C1 segment of cervical spinal cord (tissue), 14 donors: ENCODE results near the gene DUSP22.

ENCODE experiments used
- DNase-seq, 14 donors: peaks; one replicate each; lab custom pipeline; 2025; lab: John Stamatoyannopoulos, UW

Gene DUSP22

DNA sequence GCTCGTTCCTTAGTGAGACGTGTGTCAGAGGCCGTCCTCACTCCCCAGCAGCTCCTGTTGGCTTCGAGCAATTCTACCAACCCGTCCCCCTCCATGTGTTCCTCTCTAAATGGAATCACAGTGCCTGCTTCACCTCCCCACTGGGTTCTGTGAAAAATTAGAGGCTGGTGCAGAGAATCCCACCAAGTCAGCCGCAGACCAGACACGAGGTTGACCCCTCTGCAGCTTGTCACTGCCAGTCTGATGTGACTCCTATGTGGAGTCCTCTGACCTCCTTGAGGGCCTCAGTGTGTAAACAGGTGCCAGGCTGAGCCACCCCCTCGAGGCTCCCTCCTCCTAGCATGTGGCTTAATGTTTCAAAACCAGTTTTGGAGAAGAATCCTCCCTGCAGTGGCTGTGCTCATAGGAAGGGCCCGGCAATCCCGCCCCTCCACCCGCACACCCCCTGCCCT, 86.7 kb downstream of the DUSP22 start:
- no peak for DNase-seq

DNA sequence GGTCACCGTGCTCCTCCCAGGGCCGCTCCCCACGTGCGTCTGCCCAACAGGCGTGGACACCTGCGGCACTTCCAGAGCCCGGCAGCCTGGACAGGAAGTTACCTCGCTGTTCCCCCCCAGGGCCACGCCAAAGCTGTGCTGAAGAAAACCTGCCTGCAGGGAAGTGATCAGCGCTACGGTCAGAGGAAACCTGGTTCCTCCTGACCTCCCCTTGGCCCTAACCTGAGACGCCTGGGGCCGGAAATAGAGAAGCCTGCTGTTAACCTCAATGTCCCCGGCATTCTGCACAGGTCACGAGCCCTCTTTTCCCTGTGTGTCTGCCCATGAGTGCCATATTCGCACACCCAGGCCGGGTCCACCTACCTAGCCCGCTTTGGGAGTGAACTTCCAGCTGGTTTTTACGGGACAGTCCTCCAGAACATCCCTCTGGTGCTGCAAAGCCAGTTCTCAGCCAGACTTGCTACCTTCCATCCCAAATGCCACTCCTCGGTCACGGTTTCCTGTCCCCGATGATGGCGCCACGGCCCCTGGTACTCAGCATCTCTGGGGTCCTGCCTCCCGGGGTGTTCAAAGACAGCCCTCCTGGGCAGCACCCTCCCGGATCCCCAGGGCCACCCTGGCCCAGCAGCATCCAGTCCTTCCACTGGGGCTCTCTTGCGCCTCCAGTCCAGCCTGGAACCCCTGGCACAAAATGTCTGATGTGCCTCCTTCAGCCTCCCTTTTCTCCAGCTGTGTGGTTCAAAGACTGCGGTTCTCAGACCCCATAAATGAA, 87.3 kb downstream of the DUSP22 start:
- DNase-seq = no peak

DNA sequence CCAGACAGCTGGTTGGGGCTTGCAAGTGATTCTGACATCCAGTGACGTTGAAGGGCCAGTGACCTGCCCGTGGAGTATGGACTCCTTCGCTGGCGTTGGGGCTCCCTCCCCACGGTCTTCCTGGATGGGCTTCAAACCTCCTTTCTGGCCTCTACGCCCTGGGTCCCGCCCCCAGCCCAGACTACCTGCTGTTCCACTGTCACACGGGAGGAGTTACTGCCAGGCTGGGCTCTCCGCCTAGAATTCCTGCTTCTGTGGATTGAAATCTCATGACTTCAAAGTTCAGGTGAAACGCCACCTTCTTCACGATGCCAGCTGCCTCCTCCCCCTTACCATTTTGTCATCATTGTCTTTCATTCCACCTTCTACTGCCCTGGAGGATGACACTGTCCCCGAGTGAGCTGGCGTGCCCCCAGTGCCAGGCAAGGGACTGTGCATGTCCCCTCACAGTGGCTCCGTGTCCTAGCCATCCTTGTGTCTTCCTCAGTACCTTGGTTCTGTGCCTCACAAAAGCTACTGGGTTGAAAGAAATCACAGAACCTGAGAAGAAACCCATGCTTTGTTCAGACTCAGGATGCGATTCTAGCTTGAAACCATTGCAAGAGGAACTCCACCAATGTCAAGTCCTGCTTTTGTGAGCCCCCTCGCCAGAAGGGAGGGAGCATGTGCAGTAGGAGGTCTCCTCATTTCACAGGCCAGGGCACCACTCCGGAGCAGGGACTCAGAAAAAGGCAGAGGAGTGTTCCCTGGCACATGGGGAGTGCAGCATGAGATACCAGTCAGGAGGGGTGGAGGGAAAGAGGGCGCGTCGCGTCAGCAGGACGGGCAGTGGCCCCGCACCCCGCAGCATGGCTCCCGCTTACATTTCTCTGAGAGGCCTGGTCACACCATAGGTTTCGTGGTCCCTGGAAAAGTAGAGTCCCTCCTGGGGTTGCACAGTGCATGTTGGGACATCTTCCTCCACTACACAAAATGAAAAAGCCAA, 88.2 kb downstream of the DUSP22 start:
- DNase-seq = no peak

DNA sequence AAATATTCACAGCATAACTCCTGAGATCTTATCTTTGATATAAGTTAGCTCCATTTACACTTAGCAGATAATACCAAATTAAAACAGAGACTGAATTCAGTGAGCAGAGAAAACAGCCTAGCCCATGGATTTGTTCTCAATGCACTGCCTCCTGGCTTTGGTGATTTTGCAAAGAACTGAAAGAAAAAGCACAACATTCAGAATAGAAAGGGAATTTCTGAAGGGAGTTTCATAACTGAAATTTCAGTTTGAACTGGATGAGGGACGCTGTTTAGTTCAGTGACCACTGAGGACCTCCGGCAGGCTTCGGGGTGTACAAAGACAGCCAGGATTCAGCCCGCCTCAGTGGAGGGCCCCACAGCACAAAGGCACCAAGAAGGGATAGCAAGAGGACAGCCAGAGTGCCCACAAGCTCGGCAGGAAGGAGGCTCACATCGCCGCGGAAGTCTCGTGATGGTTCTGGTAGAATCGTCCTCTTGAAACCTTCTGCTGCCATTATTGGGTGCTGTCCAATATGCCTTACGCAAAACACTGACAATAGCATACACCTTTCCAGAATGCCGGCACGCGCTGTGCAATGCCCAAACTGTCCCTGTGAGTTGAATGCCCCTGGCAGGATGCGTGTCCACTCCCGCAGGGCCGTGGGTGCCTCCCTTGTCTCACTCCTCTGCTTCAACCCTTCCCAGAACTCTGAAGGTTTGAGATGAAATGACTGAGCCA, 89.6 kb downstream of the DUSP22 start:
- no peak for DNase-seq

DNA sequence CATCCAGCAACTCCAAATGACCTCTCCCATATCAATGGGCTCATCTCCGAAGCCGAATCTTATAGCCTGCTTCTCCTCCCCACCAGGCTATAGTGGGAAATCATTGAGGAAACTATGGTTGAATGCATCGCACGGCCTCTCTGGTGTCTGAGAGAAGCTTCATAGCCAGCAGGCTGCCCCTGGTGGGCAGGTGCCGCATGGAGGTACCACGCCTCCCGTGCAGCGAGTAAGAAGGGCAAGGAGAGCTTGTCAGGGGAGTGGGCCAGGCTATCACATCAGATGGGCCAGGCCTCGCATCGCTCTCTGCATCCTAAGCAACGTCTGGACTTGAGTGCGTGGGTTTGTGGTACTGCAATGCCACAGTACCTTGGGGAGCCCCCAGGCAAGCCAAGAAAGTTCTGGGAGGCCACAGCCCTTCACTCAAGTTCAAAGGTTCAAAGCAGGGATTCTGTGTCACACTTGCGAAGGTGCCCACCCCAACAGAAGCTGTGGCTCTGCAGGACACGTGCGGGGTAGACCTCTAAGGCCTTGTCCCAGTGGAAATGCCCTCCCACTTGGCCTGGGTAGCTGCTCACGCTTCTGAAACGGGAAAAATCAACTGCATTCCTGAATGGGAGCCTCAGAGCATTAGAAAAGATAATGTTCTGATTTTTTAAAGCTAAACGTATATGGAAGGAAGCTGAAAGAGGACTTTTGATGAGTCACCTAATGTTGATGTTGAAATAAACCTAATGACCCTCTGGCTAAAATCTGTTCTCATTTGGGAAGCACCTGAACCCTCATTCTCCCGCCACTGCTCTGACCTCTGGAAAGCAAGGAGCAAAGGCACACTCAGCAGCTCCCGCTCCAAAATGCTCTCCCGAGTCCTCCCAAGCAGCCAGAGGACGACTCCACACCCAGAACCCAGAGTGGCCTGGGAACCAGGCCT, 90.9 kb downstream of the DUSP22 start:
- DNase-seq = no peak

DNA sequence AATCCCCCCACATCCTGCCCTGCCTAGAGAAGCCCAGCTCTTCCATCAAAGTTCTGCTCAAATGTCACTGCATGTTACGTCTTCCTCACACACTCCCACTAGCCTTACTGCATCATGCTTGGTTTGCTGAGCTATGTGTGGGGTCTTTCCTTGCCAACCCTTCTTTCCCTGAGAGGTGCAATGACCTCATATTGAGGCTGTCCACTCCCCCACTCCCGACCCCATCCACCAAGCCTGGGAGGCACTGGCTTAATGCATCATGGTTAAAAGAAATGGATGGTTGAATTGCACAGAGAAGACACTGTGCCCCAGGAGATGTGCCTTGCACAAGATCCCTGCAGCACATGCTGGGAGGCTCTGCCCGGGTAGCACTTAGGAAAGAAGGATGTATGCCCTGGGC, 91.6 kb downstream of the DUSP22 start:
- DNase-seq = no peak

DNA sequence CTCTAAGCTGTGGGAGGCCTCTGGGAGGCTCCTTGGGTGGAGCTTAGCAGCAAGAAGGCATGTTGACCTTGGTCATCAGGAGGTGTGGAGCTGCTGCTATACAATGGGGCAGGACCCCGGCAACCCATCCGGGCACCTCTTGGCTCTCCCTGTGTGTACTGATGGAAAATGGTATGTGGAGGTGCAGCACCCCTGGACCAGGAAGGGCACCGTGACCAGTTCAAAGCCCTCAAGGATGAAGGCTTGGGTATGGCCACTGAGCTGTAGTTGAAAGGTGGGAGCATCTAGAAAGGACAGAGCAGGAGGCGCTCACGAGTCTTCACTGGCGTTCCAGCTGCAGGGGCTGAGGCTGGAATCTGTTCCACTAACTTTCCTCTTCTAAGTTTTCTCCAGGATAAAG, 92.6 kb downstream of the DUSP22 start:
- DNase-seq = no peak

DNA sequence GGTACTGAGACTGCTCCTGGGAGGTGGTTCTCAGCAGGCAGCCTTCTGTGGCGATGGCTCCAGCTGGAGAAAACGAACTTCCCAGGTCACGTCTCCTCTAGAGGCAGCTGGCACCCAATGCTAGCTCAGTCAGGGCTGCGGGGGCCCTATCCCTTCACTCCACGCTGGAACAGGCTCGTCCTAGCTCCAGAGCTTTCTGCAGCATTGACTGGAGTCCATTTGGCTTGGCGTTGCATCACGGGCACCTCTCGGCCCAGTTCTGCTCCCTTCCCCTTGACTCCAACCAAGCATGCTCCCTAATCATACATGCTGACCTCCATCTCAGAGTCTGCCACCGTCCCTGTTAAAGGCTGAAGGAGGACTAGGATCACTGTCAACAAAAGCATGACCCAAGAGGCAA, 93.3 kb downstream of the DUSP22 start:
- no peak for DNase-seq

DNA sequence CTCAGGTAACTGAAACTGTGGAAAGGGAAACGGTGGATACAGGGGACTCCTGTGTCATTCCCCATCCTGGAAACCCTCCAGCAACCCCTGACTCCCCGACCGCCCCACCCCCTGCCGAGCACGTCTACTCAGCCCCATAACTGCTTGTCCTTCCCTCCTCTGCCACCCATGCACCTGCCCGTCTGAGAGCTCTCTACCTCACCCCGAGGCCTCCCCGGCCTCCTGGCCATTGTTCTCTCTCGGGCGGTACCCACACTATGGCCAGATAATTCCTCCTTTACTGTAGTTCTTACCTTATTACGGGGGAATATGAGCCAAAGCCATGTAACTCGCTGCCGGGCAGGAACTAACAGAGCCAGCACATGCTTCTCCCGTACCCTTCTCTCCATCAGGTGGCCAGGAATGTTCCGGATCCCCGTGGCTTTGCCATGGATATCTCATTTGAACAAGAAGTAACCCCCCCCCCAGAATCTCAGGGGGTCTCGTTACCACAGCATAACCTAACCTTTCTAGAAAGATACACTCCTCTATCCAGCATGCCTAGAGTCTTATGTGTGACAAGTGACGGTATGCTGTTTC, 94.5 kb downstream of the DUSP22 start:
- no peak for DNase-seq

DNA sequence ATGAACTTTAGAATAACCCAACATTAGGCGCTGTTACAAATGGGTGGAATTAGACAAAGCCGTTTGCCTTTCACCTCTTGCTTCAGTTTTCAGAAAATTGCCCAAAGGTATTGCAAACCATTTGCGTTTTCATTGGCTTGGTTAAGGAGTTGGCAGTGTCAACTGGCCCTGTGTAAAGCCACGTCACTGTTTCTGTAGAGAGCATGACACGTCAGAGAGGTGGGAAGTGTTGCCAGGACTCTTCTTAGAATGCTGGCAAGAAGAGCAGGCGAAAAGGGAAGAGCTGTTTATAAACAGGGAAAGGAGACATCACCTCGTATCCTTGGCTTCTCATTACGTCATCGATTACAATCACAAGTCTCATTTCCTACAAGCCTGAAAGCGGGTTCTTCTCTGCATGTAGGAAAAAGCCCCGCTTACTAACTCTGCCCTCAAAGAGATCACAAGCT, 95.0 kb downstream of the DUSP22 start:
- DNase-seq = no peak

DNA sequence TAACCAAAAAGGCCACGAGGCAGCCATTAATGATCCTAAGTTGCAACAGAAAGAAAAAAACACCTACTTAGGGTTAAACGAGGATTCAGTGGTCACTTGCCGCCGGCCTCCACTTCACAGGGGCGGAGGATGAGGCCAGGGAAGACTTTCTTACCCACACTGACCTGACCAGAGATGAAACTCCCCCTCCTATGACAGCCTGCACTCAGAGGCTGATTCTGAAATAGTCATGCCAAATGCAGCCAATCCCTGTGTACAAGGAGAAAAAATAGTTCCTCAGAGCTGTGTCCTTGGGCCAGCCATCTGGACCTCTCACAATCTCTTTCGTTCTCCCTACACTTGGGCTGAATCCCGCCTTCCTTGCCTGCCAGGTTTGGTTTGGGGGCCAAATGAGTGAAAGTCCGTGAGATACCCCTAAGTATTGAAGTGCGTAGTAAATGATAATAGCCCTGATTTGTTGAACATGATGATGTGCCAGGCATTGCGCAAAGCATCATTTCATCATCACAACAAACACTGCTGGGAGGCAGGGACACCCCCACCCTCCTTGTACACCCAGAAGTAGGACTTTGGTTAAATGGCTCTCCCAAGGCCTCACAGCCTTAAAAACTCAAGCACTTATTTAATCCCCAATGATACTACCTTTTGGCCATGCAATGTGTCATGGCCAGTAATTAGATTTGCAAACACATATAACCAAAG, 96.1 kb downstream of the DUSP22 start:
- DNase-seq = no peak

DNA sequence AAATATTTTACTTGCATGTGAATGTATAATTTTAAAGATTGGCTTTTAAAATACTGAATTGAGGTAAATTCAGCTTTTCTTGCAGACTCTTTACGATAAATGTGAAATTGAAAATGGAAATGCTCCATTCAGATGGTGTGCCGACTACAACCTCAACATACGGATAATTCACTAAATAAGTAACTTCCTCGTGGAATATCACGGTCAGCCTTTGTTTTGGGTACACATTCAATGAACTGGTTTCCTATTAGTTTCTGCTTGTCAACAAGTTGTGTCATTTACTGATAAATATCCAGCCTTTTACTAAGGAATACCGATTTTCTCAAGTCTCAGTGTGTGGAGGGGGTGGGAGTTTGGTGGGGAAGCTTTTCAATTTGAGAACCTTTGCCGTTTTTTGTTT, 96.9 kb downstream of the DUSP22 start:
- DNase-seq = no peak

DNA sequence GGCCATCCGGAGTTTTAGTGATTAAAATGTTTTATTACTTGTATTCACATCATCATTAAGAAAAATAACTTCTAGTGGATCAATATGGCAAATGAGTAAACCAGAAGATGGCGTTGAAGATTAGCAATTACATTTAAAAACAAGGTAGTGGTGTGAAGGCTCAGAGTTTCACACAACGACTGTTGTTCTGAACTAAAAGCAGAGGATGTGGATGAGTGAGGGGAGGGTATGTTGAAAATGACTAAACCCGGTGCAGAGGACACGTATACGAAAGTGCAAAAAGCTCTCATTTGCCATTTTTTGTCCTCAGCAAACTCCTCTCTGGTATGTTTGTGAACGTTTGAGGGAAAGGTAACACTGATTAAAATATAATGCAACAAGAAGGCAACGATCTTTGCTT, 97.3 kb downstream of the DUSP22 start:
- DNase-seq = no peak

DNA sequence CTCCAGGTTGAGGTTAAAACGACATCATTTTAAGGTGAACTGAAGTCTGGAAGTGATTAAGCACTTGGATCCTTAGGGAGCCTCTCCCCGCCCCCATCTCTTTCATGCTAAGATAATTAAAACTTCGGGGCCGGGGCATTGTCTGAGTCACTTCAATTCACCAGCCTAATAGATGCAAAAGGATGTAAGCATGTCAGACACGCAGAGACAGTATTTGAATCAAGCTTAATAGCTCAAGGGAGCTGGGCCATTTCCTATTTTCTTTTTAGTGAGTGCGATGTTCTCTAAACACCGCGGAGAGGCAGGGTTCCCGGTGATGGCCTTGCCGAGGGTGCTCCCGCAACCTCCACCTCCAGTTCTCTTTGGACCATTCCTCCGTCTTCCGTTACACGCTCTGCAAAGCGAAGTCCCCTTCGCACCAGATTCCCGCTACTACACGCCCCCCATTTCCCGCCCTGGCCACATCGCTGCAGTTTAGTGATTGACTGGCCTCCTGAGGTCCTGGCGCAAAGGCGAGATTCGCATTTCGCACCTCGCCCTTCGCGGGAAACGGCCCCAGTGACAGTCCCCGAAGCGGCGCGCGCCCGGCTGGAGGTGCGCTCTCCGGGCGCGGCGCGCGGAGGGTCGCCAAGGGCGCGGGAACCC, 98.7 kb downstream of the DUSP22 start:
- DNase-seq = no peak

DNA sequence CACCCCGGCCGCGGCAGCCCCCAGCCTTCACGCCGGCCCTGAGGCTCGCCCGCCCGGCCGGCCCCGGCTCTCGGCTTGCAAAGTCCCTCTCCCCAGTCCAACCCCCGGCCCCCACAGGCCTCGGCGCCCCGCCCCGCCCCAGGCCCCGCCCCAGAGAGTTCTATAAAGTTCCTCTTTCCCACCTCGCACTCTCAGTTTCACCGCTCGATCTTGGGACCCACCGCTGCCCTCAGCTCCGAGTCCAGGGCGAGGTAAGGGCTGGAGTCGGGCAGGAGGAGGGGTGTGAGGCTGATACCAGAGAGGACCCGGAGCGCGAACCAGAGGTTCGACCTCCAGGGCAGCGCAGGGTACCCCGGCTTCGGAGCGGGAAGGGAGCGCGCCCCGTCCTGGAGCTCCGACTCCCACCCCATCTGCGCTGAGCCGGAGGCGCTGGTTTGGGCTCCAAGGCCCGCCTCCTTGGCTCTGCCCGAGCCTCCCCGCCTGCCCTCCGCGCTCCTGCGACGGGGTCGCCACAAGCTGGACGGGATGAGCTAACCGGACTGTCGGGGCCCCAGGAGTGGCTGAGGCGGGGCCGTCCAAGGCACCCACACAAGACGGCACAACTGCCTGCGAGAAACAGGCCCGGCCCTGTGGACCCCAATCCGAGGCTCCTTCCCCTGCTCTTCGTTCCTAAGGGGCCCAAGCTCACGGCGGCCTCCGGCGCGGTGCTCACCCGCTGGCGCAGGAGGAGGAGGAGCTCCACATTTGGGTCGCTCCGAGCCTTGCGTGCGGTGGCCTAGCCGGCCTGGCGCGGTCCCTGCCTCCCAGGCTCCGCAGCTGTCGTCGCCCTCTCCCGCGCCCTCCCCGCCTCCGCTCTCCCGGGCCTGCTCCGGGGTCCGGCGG, 99.5 kb downstream of the DUSP22 start, which contains the start of gene IRF4:
Gene IRF4 (plus strand): TSS at position 194 of the 882 bp plus-strand sequence. CDS start 1,401 bp downstream, outside the sequence.
- DNase-seq = peak in 1 of 14 donors; percentile 5

DNA sequence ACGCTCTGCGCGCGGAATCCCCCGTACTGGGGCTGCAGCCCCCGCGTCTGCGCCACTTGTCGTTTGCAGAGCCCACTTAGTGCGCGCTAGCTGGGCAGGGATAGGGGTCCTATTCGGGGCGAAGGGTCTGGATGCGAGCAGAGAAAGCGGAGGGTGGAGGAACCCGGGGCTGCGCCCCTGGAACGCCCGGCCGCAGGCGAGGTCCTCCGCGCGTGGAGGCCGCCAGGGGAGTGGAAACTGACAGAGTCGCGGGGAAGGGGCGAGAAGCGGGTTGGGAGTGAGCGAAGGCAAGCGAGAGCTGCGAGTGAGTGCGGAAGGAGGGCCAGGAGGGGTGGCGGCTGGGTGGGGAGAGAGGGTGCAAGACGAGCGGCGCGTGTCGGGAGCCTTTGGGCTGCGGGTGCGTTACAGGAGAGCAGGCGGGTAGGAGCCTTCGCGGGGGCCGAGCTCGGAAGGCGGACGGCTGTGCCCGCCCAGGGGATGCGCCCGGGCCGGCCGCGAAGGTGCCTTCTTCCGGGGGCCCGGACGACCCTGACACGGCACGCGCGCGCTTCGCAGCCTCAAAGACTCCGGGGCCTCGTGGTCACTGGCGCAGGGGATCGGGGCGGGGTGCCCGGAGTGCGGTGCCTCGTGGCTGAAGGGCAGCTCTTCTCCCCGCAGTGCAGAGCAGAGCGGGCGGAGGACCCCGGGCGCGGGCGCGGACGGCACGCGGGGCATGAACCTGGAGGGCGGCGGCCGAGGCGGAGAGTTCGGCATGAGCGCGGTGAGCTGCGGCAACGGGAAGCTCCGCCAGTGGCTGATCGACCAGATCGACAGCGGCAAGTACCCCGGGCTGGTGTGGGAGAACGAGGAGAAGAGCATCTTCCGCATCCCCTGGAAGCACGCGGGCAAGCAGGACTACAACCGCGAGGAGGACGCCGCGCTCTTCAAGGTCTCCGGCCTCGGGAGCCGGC, 100.4 kb downstream of the DUSP22 start:
- no peak for DNase-seq
